Activated CD4-positive, alpha-beta T cell treated with anti-CD3 and anti-CD28 coated beads, Interleukin-2, amount 50 U/mL, for 24 hours (primary cell): Measurements from ENCODE around the gene VPS11.

Experiments used
- DNase-seq, 2 donors: peaks; one replicate each; pipeline ENCODE4 v3.0.0-alpha.2; 2020; ENCODE audit warnings: low read depth in 1 of 2, low spot score in 1 of 2

The VPS11 gene

GRCh38 chr11:119120639-119121007 is 53.0 kb downstream of the VPS11 start:
- DNase-seq = no peak

GRCh38 chr11:119121008-119121810 is 53.6 kb downstream of the VPS11 start, which contains the start of gene HINFP:
HINFP (plus strand) TSS chr11:119121580; CDS start chr11:119126945, 5,365 bp downstream.
- peak; percentile 99 to 100 for DNase-seq

GRCh38 chr11:119121811-119122124 is 54.1 kb downstream of the VPS11 start:
- DNase-seq = no peak

GRCh38 chr11:119125821-119126220 is 58.2 kb downstream of the VPS11 start:
- DNase-seq = no peak

GRCh38 chr11:119126675-119127268 is 59.2 kb downstream of the VPS11 start:
- DNase-seq = no peak

GRCh38 chr11:119130662-119131061 is 63.0 kb downstream of the VPS11 start:
- DNase-seq = no peak
